Esophagus mucosa (tissue), 1 donor: ENCODE data around the gene MYPOP. TPM values are rescaled to one million over a fixed set of nuclear protein-coding genes. Genes with fewer than 3 reads are reported as not detected.
A peak's percentile ranks its signal among the peaks of the same experiment; 100 is the strongest.
"Not testable (repeated sequence)": the region's sequence is repeated elsewhere in the genome, so short reads cannot be mapped to it uniquely, and the experiment has no call there.

Experiments used
- ATAC-seq: fragments of 200-7000 bp; cut with Tn5 transposase; one replicate; pipeline ENCODE4 v1.9.1; 2020
- total RNA-seq: library from RNA; stranded (reverse); gene quantifications from one replicate; pipeline ENCODE4 v1.2.4, GENCODE V29; 2023
- donor health status: DM: yes; HTN: yes; CAD: no.

MYPOP gene
- total RNA-seq, 1 donor from 2014 or later: 3.7 TPM

DNA sequence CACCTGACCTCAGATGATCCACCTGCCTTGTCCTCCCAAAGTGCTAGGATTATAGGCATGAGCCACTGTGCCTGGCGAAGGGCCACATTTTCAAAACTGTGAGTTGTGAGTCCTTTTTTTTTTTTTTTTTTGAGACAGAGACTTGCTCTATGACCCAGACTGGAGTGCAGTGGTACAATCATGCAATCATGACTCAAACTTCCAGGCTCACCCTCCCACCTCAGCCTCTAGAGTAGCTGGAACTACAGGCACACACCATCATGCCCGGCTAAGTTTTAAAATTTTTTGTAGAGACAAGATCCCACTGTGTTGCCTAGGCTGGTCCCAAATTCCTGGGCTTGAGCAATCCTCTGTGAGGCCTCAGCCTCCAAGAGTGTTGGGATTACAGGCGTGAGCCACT lies 3.8 kb upstream of the MYPOP start:
- no peak for ATAC-seq

DNA sequence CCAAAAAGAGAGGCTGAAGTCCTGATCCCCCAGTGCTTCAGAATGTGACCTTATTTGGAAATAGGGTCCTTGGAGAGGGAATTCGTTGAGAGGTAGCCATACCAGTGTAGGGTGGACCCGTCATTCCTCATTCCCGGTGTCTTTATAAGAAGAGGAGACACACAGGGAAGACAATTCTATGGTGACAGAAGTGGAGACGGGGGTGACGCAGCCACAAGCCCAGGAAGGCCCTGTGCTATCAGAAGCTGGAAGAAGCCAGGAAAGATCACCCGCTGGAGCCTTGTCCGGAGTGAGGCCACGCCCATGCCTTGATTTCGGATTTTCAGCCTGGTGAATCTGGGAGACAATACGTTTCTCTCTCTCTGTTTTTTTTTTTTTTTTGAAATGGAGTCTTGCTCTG lies 2.6 kb upstream of the MYPOP start:
- no peak for ATAC-seq

DNA sequence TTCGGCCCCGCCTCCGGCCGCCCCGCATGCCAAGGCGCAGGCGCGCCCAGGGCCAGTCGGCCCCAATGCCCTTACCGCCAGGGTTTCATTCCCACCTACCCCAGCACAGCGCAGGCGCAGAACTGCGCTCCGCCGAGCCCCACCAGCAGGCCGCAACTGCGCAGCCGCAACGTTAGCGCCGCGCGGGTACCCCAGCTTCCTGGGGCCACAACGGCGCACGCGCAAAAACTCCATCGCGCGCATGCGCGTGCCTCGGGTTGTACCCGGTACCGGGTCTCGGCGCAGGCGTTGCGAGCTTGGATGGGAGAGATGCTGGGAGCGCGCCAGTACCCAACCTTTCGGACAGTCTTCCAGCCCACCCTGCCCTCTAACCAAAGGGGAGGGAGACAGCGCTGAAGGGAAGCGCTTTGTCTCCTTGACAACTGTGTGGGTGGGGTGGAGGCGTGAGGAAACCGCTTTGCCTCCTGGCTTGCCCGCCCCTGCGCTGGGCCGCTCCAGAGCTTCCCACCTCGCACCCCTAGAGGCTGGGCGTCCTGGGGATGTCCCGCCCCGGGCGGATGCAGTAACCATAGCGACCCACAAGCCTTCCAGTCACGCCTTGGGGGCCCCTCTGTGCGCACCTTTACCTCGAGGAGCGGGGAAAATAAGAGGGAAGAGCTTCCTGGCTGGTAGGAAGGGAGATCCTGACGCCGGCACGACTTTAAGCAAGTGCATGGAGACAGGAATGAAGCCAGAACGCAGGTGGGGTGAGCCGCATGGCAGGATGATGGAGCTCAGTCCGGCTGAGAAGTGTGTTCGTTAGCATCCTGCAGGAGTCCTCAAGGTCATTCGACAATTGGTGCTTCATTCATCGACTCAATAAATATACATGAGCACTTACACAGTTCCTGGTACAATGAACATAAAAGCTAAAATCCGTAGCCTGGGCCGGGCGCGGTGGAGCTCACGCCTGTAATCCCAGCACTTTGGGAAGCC lies 525 bp upstream of the MYPOP start:
- ATAC-seq: peak; percentile 96

DNA sequence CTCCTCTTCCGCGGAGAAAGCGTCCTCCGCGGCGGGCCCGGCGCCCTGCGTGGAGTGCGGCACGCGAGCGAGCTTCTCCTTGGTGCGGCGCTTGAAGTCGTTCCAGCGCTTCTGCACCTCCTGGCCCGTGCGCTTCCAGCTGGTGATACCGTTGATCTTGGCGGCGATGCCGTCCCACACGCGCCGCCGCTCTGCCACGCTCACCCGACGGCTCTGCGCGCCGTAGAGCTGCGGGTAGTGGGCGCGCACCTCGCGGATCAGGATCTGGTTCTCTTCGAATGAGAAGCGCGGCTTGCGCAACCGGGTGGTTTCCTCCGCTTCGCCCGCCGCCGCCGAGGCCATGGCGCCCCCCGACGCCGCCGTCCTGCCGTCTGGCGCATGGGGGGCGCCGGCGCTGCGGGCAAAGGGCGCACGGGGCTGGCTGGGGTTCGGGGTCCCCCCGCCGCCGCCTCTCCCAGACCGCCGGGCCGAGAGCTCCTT lies 941 bp downstream of the MYPOP start:
- peak; percentile 11 for ATAC-seq

DNA sequence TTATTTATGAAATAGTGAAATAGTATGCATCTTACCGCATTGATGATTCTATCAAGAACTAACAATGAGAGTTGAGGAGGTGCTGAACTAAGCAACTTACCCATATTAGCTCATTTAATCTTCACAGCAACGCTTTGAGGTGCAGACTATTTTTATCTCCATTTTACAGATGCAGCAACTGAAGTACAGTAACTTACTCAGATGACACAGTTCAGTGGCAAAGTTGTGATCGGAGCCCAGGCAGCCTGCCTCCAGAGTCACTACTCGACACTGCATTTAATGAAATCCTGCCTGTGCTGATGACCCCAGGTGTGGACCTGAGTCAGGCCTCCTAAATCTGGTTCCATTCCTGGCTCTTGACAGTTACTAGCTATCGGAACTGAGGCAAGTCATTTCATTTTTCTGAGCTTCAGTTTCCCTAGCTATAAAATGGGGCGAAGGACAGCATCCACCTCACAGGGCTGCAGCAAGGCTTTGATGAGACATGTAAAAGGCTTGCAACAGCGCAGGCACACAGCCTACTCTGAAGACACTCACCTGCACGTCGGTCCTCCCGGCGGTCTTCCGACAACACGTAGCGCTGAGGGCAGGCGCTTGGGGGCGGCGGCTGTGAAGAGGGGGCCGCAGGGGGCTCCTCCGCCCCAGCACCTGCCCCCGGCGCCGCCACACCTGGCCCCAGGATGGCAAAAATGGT lies 1.5 kb downstream of the MYPOP start:
- peak; percentile 1 for ATAC-seq

DNA sequence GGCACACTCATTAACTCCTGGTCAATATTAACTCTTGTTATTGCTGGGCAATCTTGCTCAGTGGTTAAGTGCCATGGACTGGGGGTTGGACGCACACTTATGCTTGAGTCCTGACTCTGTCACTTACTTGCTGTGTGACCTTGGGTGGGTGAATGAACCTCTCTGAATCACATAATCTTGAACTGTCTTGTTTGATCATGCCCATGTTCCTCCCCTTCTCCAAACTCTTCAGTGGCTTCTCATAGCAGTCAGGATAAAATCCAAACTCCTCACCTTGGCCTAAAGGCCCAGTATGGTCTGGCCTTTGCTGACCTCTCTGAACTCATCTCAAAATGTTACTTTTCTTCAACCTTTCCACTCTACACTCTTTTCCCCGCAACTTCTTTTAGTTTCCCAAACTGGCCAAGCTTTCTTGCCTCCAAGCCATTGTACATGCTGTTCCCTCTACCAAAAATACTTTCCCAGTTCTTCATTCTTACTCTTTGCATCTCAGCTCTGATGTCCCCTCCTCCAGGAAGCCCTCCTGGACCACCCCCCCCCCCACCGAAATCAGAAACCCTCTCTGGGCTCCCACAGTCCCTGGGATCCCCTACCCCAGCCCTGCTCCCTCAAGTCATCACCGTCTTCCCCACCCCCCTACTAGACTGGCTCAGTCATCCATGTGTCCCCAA lies 2.4 kb downstream of the MYPOP start:
- ATAC-seq: no peak

DNA sequence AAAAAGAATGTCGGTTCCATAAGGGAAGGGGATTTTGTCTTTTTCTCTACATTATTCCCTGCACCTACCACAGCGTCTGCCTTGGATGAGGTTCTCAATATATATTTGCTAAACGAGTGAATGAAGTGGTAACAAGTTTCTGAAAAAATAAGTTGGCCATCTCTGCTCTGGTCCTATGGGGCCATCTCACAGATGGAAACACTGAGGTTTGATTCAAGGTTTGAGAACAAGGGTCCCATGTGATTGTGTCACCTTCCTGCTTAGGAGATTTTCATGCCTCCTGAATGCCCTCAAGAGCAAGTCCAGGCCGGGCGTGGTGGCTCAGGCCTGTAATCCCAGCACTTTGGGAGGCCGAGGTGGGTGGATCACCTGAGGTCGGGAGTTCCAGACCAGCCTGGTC lies 3.2 kb downstream of the MYPOP start:
- no peak for ATAC-seq

DNA sequence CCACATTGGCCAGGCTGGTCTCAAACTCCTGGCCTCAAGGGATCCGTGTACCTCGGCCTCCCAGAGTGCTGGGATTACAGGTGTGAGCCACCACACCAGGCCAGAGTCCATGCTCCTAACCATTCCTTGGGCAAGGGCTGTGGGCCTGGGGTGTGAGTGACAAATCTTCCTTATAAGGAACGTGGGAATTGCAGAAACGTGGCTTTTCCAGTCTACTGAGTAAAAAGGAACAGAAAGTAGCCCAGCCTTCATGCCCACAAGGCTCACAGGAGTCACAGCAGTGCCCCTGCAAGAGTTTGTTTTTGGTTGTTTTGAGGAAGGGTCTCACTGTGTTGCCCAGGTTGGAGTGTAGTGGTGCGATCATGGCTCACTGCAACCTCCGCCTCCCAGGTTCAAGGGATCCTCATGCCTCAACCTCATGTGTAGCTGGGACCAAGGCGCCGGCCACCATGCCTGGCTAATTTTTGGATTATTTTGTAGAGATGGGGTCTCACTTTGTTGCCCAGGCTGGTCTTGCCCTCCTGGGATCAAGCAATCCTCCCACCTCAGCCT lies 5.1 kb downstream of the MYPOP start:
- no peak for ATAC-seq

DNA sequence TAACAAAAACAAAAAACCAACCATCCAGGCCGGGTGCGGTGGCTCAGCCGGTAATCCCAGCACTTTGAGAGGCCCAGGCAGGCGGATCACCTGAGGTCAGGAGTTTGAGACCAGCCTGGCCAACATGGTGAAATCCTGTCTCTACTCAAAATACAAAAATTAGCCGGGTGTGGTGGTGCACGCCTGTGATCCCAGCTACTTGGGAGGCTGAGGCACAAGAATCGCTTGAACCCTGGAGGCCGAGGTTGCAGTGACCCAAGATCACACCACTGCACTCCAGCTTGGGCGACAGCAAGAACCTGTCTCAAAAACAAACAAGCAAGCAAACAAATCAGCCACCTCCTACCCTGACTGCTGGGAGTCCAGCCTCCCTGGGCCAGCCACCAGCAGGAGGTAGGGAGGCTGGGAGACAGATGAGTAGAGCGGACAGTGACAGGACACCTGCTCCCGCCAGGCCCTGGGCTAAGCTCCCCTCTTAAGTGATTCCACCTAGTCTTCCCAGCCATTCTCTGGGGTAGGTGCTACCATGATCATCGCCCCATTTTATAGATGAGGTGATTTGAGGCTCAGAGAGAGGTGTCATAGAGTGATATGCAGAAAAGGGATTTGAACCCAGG lies 6.3 kb downstream of the MYPOP start:
- not testable (repeated sequence) for ATAC-seq

DNA sequence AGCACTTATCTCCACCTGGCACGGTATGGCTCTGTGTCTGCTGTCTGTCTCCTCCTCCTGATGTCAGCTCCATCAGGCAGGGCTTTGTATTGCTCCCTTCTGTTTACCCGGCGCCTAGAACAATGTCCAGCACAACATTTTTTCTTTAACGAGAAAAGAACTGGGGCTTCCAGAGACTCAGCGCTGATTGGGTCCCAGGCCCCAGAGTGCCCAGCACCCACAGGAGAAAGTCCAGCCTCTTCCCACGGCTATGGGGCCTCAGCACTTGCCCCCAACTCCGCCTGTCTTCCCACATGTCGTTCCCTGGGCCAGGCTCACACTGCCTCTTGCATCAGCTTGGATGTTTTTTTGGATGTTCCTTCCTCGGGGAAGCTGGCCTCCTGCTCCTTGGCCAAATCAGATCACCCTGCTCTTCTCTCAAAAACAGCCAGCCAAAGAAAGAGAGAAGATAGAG lies 6.9 kb downstream of the MYPOP start:
- no peak for ATAC-seq

DNA sequence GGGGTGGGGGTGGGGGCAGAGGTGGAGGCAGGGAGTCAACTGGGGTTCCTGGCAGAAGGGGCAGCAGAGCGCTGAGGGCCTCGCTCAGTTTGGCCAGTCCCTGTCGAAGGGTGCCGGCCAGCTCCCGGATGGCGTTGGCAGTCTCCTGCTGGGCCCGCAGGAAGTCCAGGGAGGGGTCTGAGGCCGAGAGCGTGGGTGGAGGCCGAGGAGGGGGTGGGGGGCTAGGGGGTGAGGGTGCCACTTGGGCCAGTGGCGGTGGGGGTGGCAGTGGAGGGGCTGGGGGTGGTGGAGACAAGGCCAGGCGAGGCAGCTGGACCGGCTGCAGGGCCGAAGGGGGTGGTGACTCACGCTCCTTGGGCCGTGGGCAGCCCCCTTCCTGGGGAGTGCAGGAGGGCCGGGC lies 11.5 kb downstream of the MYPOP start:
- no peak for ATAC-seq

DNA sequence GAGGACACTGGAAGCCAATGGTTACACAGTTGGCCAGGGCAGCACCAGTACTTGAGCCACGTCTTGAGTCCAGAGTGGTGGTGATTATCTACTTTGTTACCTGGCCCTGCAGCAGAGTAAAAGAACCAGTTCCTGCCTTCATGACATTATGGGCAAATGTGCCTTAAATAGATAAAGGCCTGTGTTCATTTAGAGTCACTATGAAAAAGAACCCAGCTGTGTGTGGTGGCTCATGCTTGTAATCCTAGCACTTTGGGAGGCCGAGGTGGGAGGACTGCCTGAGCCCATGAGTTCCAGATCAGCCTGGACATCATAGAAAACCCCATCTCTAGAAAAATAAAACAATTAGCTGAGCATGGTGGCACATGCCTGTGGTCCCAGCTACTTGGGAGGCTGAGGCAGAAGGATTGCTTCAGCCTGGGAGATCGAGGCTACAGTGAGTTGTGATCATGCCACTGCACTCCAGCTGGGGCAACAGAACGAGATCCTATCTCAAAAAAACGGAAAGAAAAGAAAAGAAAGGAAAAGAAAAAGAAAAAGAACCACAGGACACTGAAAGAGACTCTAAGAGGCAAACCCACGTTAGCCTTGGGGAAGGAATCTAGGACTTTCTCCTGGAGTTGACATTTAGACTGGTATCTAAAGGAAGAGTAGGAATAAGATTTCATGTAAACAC lies 13.1 kb downstream of the MYPOP start:
- ATAC-seq: no peak

DNA sequence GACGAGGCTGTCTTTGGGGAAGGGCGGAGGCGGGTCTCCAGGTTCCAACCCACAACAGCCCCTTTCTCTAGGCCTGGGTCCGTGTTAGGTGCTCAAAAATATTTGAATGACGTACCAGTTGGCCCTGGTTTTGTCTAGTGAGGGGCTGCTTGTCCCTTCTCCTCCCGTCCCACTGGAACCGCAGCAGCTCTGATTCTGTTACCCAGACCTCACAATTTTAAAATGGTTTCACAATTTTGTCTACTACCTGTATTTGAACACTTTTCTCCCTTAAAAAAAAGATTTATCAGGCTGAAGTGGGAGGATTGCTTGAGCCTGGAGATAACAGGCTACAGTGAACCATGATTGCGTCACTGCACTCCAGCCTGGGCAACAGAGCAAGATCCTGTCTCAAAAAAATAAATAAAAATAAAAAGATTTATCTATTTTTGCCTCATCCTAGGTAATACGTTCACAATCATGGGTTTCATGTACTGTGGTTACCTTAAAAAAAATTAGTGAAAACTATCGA lies 15.2 kb downstream of the MYPOP start:
- no peak for ATAC-seq

DNA sequence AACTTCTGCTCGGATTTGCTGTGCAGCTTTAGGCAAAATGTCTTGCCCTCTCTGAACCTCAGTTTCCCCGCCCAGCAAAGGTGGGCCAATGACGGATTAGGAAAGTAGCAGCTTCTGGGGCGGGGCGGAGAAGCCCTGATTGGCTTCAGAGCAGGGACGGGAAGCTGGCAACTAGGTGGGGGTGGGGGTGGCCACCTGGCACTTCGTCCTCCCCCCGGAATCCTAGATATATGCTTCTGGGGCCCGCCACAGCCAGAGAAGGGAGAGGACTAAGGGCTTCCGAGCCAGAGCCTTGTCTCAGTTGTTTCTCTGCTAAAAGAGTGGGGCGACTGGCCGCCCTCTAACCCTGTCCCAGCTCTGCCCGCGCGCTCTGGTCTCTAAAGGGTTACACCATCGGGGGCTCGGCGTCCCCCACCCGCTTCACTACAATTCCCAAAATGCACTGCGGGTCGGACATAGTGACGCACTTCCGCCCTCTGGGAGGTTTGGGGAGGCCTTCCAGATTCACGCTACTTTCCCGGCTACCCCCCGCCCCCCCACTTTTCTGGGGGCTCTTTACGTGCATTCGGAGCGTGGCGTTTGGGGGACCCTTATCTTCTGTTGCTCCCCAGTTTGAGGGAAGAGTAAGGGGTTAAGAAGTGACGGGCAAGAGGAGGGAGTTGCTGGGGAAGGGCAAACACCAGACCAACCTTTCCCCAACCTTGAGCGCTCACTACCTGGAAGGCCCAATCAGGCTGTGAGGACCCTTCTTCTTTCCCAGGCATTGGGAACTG lies 15.8 kb downstream of the MYPOP start:
- peak; percentile 74 for ATAC-seq

DNA sequence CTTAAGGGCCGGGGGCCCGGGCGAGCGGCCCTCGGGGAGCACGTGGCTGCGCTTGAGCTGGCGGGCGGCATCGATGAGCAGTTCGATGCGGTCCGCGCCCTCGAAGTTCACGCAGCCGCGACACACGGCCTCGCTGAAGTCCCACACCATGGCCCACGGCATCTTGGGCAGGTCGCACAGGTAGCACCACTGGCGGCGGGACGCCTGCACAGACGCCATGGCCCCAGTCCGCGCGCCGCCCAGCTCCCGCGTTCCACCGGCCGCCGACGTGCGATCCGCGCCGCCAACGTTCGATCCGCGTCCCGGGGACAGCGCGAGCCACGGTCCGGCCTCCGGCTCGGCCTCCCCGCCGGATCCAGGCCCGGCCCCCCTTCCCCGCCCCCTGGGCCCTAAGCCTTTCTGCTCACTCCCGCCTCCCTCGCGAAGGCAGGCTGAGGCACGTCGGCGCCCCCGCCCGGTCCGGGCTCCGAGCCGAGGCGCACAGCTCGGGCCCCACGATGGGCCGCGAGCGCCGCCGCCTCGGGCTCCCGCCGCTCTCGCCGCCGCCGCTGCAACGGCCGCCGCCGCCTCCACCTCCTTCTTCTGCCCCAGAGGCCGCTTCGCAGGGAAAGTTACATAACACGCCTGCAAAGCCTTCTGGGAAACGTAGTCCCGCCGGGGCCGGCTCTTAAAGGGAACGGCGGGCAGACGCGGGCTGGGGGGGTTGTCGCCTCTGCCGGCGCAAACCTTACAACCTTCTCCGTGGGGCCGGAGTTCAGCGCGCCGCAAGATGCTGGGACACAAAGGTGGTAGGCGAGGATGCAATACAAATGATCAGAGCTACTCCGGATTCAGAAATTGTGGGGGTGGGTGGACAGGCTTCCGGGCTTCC lies 16.6 kb downstream of the MYPOP start, which contains the start of gene IRF2BP1:
Gene IRF2BP1 (minus strand): TSS at position 586 of the 871 bp plus-strand sequence. CDS start 367 bp downstream, at position 219.
- ATAC-seq: peak; percentile 67

DNA sequence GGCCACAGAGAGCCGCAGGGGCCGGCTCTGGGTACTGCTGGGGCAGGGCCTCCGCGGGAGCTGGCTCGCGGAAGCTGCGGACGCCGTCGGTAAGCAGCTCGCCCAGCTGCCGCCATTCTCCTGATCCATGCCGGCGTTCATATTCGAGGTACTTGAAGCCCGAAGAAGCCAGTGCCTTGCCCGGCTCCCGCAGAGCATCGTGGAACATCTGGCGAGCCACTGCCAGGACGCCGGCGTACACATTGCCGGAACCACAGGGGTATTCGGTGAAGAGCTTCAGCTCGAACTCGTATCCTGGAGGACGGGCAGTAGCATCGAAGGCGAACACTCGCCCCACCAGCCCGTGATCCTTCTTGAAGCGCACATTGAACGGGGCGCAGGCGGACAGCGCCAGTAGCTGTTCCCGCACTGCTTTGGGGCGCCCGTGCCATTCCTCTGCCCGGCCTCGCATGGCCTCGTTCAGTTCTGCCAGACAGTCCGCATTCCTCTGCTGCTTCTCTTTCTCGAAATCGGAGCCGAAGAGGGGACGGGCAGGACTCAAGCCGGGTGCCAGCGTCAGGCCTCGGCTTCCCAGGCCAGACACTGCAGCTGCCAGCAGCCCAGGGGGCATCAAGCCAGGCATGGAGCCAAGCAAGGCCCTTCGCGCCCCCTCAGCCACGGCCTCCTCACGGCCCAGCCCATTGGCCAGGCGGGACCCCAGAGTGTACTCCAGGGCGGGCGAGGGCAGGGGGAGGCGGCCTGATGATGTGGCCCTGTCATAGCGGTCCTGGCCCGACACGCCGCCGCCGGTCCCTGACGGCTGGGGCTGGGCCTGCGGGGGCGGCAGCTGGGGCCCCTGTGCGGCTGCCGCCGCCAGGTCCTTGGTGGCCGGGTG lies 17.5 kb downstream of the MYPOP start:
- peak; percentile 5 for ATAC-seq

DNA sequence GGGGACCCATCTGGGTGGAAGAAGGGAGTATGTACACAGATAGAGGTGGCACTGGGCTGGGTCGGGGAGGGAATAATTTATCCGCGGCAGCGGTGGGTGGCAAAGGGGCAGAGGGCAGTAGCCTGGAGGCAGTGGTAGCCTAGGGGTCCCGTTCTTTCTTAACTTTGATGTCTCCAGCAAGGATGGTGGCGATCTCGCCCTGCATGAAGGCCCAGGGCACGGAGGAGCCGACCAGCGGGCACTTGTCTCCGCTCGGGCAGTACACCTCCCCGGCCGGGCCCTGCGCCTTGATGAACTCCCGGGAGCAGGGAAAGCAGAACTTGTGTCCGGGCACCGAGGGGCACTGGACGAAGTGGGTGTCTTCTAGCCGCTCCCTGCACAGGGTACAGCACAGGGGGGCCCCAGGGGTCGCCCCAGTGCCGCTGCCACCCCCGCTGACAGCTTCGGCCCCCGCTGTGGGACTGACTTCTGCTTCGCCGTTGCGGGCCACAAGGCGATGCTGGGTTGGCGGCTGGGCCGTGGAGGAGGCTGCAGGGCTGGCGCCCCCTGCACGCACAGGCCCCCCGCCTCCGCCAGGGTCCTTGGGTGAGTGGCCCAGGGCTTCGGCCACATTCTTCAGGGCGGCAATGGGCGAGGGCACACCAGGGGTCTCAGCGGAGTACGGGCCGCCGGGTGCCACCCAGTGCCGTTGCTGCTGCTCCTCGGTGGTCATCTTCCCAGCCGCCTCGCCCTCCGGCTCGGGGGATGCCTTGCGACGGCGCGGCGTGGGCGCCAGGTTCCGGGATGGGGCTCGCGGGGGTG lies 18.3 kb downstream of the MYPOP start:
- no peak for ATAC-seq

DNA sequence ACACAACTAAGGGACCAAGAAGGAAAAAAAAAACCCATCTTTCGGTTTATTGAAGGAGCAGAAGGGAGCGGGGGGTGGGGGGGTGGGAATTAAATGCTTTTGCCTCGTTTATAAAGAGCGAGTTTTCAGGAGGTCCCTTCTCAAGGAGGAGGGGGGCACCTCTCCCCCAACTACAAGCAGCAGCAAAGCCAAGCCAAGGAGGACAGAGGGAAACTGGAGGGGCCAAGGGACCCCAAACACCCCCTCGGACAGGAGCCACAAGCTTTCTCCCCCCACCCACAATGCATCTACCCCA lies 18.9 kb downstream of the MYPOP start:
- no peak for ATAC-seq
